Measurements from ENCODE around the gene TTBK2.
"Not testable (repeated sequence)": the region's sequence is repeated elsewhere in the genome, so short reads cannot be mapped to it uniquely, and the experiment has no call there.

The TTBK2 gene

GRCh38 chr15:42764154-42764731 is 156.3 kb downstream of the TTBK2 start:
- not testable (repeated sequence) for DNase-seq (ENCODE audit: low read depth in 2 of 2)

DNA sequence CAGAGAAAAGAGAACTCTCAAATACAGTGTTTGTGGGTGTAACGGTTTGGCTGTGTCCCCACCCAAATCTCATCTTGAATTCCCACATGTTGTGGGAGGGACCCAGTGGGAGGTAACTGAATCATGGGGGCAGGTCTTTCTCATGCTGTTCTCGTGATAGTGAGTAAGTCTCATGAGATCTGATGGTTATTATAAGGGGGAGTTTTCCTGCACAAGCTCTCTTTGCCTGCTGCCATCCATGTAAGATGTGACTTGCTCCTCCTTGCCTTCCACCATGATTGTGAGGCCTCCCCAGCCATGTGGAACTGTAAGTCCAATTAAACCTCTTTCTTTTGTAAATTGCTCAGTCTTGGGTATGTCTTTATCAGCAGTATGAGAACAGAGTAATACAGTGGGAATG is 158.8 kb downstream of the TTBK2 start:
- not testable (repeated sequence) for DNase-seq (ENCODE audit: low read depth in 2 of 2)

DNA sequence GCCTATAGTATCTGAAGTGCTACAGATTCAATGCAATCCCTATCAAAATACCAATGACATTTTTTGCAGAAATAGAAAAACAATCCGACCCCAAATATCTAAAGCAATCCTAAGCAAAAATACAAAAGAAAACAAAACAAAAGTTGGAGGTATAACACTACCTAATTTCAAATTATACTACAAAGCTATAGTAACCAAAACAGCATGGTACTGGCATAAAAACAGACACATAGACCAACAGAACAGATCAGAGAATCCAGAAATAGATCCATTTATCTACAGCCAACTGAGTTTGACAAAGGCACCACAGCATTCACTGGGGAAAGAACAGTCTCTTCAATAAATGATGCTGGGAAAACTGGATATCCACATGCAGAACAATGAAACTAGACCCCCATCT is 159.8 kb downstream of the TTBK2 start:
- no peak for DNase-seq (ENCODE audit: low read depth in 2 of 2)

- DNase-seq (ENCODE audit: low read depth in 2 of 2) = no peak
Measured at GRCh38 chr15:42759093-42759492, 161.5 kb downstream of the TTBK2 start.

DNA sequence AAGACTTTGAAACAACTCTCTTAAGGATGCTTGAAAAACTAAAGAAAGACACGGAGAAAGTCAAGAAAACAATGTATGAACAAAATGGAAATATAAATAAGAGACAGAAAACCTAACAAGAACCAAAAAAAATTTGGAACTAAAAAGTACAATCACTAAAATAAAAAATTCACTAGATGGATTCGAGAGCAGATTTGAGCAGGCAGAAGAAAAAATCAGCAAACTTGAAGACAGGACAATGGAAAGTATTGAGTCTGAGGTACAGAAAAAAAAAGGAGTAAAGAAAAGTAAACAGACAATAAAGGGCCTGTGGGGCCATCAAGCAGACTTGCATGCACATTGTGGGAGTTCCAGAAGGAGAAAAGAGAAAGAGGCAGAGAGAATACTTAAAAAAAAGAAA is 170.3 kb downstream of the TTBK2 start:
- no peak for DNase-seq (ENCODE audit: low read depth in 2 of 2)

- DNase-seq (ENCODE audit: low read depth in 2 of 2) = no peak
Measured at GRCh38 chr15:42749266-42749665, 171.3 kb downstream of the TTBK2 start.

- DNase-seq (ENCODE audit: low read depth in 2 of 2) = no peak
Measured at GRCh38 chr15:42744195-42744594, 176.4 kb downstream of the TTBK2 start.

- no peak for DNase-seq (ENCODE audit: low read depth in 2 of 2)
Measured at GRCh38 chr15:42742149-42742548, 178.4 kb downstream of the TTBK2 start.

- no peak for DNase-seq (ENCODE audit: low read depth in 2 of 2)
Measured at GRCh38 chr15:42741710-42742109, 178.9 kb downstream of the TTBK2 start.

- no peak for DNase-seq (ENCODE audit: low read depth in 2 of 2)
Measured at GRCh38 chr15:42737529-42738328, 182.8 kb downstream of the TTBK2 start.

DNA sequence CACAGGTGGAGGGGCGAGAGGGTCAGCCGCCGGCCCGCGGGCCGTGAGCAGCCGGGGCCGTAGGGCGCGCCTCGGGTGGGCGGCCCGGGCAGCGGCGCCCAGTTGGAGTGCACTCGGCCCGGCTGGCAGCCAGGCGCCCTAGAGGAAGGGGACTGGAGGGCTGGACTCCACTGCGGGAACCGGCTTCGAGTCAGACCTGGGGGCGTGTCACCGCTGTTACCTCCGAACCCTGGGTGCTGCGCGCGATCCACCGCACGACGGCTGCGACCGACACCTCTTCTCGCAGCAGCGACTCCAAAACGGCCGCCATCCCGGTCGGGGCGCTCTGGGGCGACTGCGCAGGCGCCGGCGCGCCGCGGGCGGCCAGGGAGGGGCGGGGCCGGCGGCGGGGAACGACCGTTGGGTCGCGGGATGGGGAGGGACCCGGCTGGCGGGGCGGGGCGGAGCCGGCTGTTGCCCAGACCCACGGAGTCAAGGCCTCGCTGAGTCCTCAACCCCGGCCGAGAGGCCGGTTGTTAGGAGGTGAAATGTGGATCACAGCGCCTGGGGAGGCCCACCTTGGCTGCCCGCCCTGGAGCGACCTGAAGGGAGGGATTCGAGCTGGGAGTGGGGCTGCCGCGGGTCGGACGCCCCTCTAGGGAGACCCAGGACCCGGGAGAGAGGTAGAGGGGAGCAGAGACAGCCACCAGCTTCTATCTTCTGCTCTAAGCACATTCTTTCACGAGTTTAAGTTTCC is 183.6 kb downstream of the TTBK2 start, which contains the start of gene CDAN1:
Gene CDAN1 (minus strand): TSS at position 336 of the 736 bp plus-strand sequence. CDS start 26 bp downstream, at position 310.
- peak; percentile 78 to 87 for DNase-seq (ENCODE audit: low read depth in 2 of 2)

DNA sequence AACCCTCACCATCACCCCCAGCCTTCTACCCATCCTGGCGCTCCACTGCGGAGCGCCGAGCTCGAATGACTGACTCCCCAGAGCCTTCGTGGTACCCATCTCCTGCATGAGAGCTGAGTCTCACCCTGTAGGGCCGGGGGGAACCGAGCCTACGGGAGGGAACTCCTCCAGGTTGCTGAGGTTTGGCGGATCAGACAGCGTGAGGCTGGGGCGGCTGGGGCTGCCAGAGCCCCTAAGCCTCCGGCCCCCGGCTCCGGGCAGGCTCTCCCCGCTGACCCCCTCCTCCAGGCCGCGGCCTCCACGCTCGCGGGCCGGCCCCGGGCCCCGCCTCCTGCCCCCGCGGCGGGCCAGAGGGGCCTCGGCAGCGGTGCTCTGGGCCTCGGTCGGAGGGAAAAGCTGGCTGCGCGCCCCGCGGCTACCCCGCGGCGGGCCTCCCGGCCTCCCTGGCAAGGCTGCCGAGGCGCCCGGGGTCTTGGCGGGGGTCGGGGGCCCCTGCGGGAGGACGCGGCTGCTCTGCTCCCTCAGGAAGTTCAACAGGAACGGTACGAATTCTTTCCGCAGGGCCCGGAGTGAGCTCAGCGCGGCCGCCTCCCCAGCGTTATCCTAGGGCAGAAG is 184.3 kb downstream of the TTBK2 start:
- no peak for DNase-seq (ENCODE audit: low read depth in 2 of 2)

DNA sequence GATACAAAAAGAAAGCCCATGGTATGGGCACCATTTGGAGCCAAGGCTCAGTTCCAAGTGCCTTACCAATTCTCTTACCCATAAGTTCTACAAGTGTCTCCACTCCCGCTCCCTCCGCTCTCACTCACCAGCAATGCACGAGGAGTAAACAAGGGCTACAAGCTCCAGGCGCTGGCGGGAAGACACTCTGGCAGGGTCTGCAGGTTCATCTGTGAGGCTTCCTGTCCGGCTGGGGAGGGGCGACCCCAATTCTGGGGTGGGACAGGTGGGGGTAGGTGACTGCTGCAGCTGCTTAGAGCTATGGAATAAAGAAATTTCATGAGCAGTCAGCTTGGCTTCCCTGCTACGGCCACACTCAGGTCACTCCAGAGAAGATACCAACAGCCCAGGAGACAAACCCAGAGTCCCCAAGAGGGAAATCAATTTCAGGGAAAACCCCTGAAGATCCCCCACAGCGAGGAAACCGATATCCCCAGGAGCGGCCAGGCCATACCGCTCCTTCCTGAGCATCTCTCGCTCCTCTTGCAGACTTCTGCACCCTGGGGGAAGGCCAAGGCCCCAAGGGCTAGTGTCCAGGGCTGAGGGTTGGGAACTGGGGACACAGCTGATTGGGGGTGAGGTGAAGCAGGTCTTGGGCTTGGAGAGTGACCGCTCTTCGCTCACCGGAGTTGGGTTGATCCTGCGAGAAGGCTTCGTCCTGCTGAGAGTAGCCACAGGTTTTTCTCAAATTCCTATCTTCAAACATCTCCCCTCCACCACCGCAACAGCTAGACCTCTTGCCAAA is 185.0 kb downstream of the TTBK2 start:
- DNase-seq (ENCODE audit: low read depth in 2 of 2) = no peak

- no peak for DNase-seq (ENCODE audit: low read depth in 2 of 2)
Measured at GRCh38 chr15:42734076-42734672, 186.4 kb downstream of the TTBK2 start.

- no peak for DNase-seq (ENCODE audit: low read depth in 2 of 2)
Measured at GRCh38 chr15:42733027-42733426, 187.6 kb downstream of the TTBK2 start.

- DNase-seq (ENCODE audit: low read depth in 2 of 2) = no peak
Measured at GRCh38 chr15:42732095-42732827, 188.3 kb downstream of the TTBK2 start.

DNA sequence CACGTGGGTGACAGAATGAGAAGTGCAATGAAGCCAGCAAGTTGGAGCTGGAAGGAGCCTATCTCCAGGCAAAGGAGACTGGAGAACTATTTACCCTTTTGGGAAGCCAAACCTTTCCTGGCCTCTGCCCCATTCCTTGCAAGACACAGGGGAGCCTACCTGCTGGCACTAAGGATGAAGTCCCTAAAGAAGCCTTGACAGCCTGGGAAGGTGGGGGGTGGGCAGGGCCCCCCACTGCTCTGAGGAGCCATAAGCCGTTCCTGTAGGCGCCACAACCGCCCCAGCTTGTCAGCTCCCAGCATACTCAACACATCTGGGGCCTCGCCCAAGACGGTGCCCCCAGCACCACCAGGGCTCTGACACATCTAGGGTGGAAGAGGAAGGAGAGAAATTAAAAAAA is 189.1 kb downstream of the TTBK2 start:
- no peak for DNase-seq (ENCODE audit: low read depth in 2 of 2)

DNA sequence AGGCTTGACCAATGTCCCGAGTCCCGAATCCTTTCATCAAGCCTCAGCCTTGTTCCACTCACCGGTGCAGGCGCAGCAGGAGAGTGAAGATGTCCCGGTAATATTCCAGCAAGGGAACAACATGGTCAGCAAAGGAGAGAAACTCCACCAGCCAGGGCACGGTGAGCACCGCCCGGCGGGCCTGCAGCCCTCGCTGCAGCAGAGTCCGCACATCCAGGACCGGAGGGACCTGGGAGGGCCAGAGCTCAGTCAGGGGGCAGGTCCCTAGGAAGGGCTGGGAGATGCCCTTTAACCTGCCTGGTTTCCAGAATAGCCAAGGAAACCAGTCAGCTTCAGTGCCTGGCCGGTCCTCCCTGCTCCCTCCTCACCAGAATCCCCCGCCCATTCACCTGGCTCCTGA is 190.0 kb downstream of the TTBK2 start:
- no peak for DNase-seq (ENCODE audit: low read depth in 2 of 2)

DNA sequence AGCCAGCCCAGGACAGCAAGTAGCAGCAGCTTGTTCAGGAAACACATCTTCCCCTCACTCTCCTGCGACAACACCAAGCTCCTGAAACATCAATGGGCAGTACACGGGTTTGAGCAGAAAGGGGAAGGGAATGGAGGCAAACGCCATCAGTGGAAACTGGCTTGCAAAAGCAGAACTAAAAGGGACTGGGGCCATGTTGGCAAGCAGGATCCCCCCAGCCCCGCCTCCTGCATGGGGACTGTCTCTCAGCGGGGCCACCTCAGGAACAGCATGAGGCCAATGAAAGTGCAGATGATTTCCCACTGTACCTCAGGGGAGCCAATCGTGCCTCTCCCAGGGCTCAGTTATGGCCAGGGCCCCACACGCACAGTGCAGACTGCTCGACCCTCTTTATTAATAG is 190.4 kb downstream of the TTBK2 start:
- DNase-seq (ENCODE audit: low read depth in 2 of 2) = no peak

DNA sequence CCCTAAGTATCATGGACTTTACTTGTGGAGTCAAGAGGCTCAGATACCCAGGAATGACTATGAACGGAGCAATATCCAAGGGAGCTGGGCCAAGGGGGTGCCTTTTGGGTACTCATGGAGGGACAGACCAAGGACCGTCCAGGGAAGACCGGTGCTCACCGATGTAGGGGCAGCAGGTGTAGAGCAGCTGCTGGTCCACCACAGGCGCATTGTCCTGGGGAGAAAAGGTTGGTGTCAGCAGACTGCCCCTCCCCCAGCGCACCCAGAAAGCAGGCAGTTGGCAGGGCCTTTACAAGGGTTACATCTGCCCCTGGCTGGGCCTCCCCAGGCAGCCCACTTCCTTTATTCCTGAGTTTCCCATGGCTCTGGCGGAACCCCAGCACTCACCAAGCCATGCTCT is 191.2 kb downstream of the TTBK2 start:
- DNase-seq (ENCODE audit: low read depth in 2 of 2) = no peak

All from activated CD8-positive, alpha-beta memory T cell treated with anti-CD3 and anti-CD28 coated beads for 4 hours (primary cell).